ENCODE measurements around the gene MPDZ. TPM values are rescaled to one million over a fixed set of nuclear protein-coding genes. Genes with fewer than 3 reads are reported as not detected.

Gene MPDZ
- total RNA-seq, 2 donors from 2014 or later = 26.9 to 61.5 TPM

DNA sequence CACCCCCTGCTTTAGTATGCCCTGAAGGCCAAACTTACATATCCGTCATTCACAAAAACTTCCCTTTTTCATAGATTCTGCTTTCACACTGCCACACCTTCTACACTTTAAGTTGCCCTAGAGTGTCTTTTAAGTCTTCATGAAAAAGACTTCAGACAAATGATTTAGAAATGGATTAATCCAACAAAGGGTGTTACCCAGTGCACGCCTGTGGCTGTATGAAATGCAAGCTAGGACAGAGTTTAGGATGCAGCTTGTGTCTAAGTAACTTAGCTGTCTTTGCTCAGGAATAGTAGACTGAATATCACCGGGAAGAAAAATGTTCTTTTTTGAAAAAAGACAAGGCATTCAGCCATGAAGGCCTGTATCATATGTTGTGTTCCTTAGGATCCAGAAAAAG, 210.0 kb downstream of the MPDZ start:
- TF ChIP-seq POLR2A (IDR thresholded peaks at IDR 0.05) (no peak), POLR2AphosphoS5 (IDR thresholded peaks at IDR 0.05) (no peak)
- TF ChIP-seq, protein P1, sequence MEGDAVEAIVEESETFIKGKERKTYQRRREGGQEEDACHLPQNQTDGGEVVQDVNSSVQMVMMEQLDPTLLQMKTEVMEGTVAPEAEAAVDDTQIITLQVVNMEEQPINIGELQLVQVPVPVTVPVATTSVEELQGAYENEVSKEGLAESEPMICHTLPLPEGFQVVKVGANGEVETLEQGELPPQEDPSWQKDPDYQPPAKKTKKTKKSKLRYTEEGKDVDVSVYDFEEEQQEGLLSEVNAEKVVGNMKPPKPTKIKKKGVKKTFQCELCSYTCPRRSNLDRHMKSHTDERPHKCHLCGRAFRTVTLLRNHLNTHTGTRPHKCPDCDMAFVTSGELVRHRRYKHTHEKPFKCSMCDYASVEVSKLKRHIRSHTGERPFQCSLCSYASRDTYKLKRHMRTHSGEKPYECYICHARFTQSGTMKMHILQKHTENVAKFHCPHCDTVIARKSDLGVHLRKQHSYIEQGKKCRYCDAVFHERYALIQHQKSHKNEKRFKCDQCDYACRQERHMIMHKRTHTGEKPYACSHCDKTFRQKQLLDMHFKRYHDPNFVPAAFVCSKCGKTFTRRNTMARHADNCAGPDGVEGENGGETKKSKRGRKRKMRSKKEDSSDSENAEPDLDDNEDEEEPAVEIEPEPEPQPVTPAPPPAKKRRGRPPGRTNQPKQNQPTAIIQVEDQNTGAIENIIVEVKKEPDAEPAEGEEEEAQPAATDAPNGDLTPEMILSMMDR (IDR thresholded peaks at IDR 0.05) = no peak
- intact Hi-C loops (cut with DNase I) = no loop called here
- Histone ChIP-seq H3K27ac (peak overlapping the region in 1 of 2 donors; percentile 64), H3K4me3 (no peak overlapping the region), H3K9me3 (no peaks in the 10 kb centered on the region), H3K4me1 (replicated peaks) (no peaks in the 10 kb centered on the region), H3K27me3 (replicated peaks; ENCODE audit: insufficient read depth) (no peaks in the 10 kb centered on the region), H3K36me3 (no peaks in the 10 kb centered on the region)
- WGBS = 66% methylated on average over 3 of the region's 3 CpGs
- DNase-seq (ENCODE audit: low spot score) = no peak

- Histone ChIP-seq H3K4me1 (replicated peaks) (no peaks in the 10 kb centered on the region), H3K9me3 (no peaks in the 10 kb centered on the region), H3K4me3 (no peak overlapping the region), H3K36me3 (no peaks in the 10 kb centered on the region), H3K27ac (no peak overlapping the region), H3K27me3 (replicated peaks; ENCODE audit: insufficient read depth) (no peaks in the 10 kb centered on the region)
- no peak for DNase-seq (ENCODE audit: low spot score)
- 10% methylated on average over 1 of the region's 1 CpG for WGBS
- intact Hi-C loops (cut with DNase I) = no loop called here
- TF ChIP-seq POLR2A (IDR thresholded peaks at IDR 0.05) (no peak), POLR2AphosphoS5 (IDR thresholded peaks at IDR 0.05) (no peak)
- TF ChIP-seq, protein P1 (IDR thresholded peaks at IDR 0.05) = no peak
Measured at GRCh38 chr9:13064676-13065075, 214.8 kb downstream of the MPDZ start.

DNA sequence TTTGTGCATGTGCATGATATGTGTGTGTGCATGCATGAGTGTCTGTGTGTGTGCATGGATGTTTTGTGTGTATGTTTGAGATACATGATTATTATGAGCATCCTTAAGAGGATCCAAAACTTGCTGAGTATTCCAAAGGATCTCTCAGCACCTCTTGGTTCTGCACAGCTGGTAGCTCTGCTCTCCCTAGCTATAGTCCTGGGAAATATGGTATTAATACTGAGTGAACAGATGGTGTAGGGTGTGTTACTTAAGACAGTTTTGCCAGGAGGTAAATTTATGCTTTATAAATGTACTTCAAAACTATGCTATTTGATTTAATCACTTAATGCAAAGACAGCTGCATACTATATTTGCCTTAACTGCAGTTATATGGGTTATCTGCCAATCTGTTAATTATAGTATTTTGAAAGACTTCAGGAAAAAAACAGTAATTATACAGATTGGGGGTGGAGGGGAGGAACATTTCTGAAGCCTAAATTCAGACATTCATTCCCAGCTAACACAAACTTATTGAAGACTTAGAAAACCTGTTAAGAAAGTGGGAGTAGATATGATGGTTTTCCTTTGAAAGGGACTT, 215.5 kb downstream of the MPDZ start:
- TF ChIP-seq, protein P1 (IDR thresholded peaks at IDR 0.05) = no peak
- TF ChIP-seq POLR2AphosphoS5 (IDR thresholded peaks at IDR 0.05) = no peak
- TF ChIP-seq POLR2A (IDR thresholded peaks at IDR 0.05) = no peak
- no peak for DNase-seq (ENCODE audit: low spot score)
- Histone ChIP-seq H3K27ac (no peak overlapping the region), H3K4me1 (replicated peaks) (no peaks in the 10 kb centered on the region), H3K36me3 (no peaks in the 10 kb centered on the region), H3K4me3 (no peak overlapping the region), H3K27me3 (replicated peaks; ENCODE audit: insufficient read depth) (no peaks in the 10 kb centered on the region), H3K9me3 (no peaks in the 10 kb centered on the region)
- intact Hi-C loops (cut with DNase I) = no loop called here

- Histone ChIP-seq H3K27me3 (replicated peaks; ENCODE audit: insufficient read depth) (no peaks in the 10 kb centered on the region), H3K9me3 (no peaks in the 10 kb centered on the region), H3K4me3 (no peak overlapping the region), H3K36me3 (no peaks in the 10 kb centered on the region), H3K27ac (no peak overlapping the region), H3K4me1 (replicated peaks) (no peaks in the 10 kb centered on the region)
- no peak for DNase-seq (ENCODE audit: low spot score)
- no peak for TF ChIP-seq POLR2AphosphoS5 (IDR thresholded peaks at IDR 0.05)
- TF ChIP-seq POLR2A (IDR thresholded peaks at IDR 0.05) = no peak
- WGBS = 66% methylated on average over 3 of the region's 3 CpGs
- intact Hi-C loops (cut with DNase I) = no loop called here
Measured at GRCh38 chr9:13061390-13061789, 218.1 kb downstream of the MPDZ start.
